Keratinocyte (primary cell): ENCODE results near the gene KIFC3.

ENCODE experiments used
- CTCF ChIP-seq, 3 experiments: IDR thresholded peaks in 1 of 3; conservative IDR thresholded peaks in 1 of 3; optimal IDR thresholded peaks in 1 of 3; 2 replicates in 2 of 3; 3 replicates in 1 of 3; pipeline versions ENCODE3 to v1.5.1; 2011; ENCODE audit warnings: low read length in 3 of 3, mild to moderate bottlenecking in 3 of 3, moderate library complexity in 2 of 3, control low read depth in 1 of 3, inconsistent platforms in 1 of 3; ENCODE audit not compliant: insufficient read depth in 2 of 3; ENCODE audit errors: extremely low read depth in 1 of 3
- EZH2 ChIP-seq: IDR thresholded peaks from one replicate; pipeline ENCODE4 v1.6.1; 2012; ENCODE audit warnings: inconsistent platforms, mild to moderate bottlenecking, low read length, moderate library complexity

- TF ChIP-seq CTCF (optimal IDR thresholded peaks at IDR 0.05 in 1 of 3, IDR thresholded peaks at IDR 0.05 in 1 of 3, conservative IDR thresholded peaks at IDR 0.05 in 1 of 3; ENCODE audit: extremely low read depth in 1 of 3, insufficient read depth in 2 of 3, low read length in 3 of 3) (no peak), EZH2 (no peak)
These were observed 50.1 kb downstream of the KIFC3 start for GRCh38 chr16:57752203-57752580.
